Activated CD4-positive, alpha-beta memory T cell treated with anti-CD3 and anti-CD28 coated beads, Interleukin-2, amount 10 ng/mL, durations not matched to agents 7 days and 5 days (primary cell): ENCODE results near the gene PUM1. TPM values are rescaled to one million over a fixed set of nuclear protein-coding genes. Genes with fewer than 3 reads are reported as not detected.
"Not testable (repeated sequence)": the region's sequence is repeated elsewhere in the genome, so short reads cannot be mapped to it uniquely, and the experiment has no call there.

Experiments used
- CTCF ChIA-PET: fragments of 350-600 bp; sonication (Branson Sonifier 250); formaldehyde crosslinking; loops from one replicate; lab custom pipeline; 2021; ENCODE audit warnings: antibody characterized with exemption, inconsistent platforms; lab: Charles Lee
- POLR2A ChIA-PET: fragments of 350-600 bp; sonication (Branson Sonifier 250); formaldehyde crosslinking; loops from one replicate; lab custom pipeline; 2021; ENCODE audit warnings: antibody characterized with exemption; lab: Charles Lee
- DNase-seq: peaks from one replicate; pipeline ENCODE4 v3.0.0-alpha.2; 2020
- H3K27ac Mint-ChIP-seq: one replicate; pipeline ENCODE4 v1.8.0; 2021; ENCODE audit warnings: mild to moderate bottlenecking, mixed read lengths
- H3K27me3 Mint-ChIP-seq: one replicate; pipeline ENCODE4 v1.8.0; 2021; ENCODE audit warnings: mixed read lengths
- H3K36me3 Mint-ChIP-seq: one replicate; pipeline ENCODE4 v1.8.0; 2021; ENCODE audit warnings: low read depth, mixed read lengths
- H3K4me1 Mint-ChIP-seq: one replicate; pipeline ENCODE4 v1.8.0; 2021; ENCODE audit warnings: mixed read lengths
- H3K4me3 Mint-ChIP-seq: one replicate; pipeline ENCODE4 v1.8.0; 2021; ENCODE audit warnings: mild to moderate bottlenecking, mixed read lengths
- H3K9me3 Mint-ChIP-seq: one replicate; pipeline ENCODE4 v1.8.0; 2021; ENCODE audit warnings: mixed read lengths
- total RNA-seq, 2 experiments: library from RNA; stranded (reverse); gene quantifications; one replicate each; pipeline ENCODE4 v1.2.3, GENCODE V29; 2021

Gene PUM1
- total RNA-seq, 2 experiments from 2014 or later, result 86.8 to 87.4 TPM

- H3K4me3 Mint-ChIP-seq, result no peak overlapping the region
- ChIA-PET POLR2A (interaction anchor here (0.5 kb wide), 1 partner anchor 9 kb away, joined by 3 read pairs; no protein-coding TSS in a partner anchor), CTCF (interaction anchor here (0.6 kb wide), 1 partner anchor 45 kb away, joined by 4 read pairs; no protein-coding TSS in a partner anchor)
- H3K4me1 Mint-ChIP-seq, result peaks cover 3% of the 10 kb centered on the region
- no peak overlapping the region for H3K27ac Mint-ChIP-seq
- H3K27me3 Mint-ChIP-seq, result no peaks in the 10 kb centered on the region
- H3K36me3 Mint-ChIP-seq, result peaks cover 70% of the 10 kb centered on the region
- no peak for DNase-seq
- H3K9me3 Mint-ChIP-seq, result no peaks in the 10 kb centered on the region
These were observed 100.8 kb downstream of the PUM1 start for GRCh38 chr1:30964706-30965105.

DNA sequence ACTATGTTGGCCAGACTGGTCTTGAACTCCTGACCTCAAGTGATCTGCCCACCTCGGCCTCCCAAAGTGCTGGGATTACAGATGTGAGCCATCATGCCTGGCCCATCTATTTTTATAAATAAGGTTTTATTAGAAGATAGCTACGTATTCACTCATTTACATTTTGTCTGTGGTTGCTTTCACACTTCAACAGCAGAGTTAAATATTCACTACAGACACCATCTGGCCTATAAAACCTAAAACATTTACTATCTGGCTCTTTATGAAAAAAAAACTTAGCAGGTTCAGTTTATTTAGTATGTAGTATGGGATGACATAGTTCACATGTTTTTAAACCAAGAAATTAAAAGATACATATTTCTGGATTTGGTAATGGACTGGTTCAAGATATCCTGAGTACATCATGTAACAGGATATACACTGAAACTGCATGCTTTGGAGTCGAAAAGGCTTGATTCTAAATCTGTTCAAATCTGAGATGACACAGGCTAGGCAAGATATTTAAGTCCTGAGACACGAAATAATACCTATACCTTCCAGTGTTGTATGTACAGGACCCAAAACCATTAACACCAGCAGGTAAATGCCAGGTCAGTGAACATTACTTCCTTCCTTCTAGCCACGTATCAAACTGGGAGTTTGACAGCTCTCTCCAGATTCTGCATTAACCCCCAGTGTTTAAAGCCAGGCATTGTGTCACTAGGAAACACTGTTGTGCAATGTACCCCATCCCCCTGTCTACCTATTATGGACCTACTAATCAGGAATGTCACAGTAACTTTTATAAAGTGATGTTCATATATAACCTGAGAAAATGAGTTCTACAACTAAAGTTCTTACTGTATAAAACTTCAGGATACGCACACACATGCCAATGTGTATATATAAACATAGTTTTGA is 102.7 kb downstream of the PUM1 start:
- ChIA-PET POLR2A (no interaction called here), CTCF (no interaction called here)
- Mint-ChIP-seq H3K36me3 (peaks cover 71% of the 10 kb centered on the region), H3K27ac (no peak overlapping the region), H3K9me3 (no peaks in the 10 kb centered on the region), H3K4me1 (peaks cover 11% of the 10 kb centered on the region), H3K27me3 (no peaks in the 10 kb centered on the region), H3K4me3 (no peak overlapping the region)
- no peak for DNase-seq

DNA sequence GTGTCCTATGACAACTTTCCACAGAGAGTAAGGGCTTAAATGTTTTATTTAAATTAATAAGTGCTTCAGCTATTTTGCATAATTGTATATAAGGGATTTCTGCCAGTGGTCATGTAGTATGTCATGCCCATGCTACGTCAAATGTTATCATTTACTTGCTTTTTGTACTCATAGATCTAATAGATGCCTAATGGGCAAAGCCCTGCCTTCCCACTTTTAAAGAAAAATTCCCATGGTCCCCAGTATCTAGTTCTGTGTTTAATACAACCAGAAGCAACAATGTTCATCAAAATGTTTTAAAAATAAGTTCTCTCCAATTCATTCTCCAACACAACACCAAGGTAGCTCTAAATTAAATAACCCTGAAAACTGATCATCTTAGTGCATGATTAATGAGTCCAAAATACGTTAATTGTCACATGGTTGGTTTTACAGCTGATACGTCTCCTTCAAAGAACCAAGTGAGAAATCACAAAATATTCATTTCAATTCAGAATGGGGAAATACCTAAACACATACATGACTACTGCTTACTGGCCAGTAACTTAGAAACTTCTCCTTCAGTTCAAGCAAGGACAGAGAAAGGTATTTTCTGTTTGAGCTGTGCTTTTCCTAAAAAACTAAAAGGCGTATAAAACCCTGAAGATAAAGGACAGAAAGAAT is 107.8 kb downstream of the PUM1 start:
- Mint-ChIP-seq H3K27ac (peak overlapping the region; percentile 23), H3K4me1 (peaks cover 17% of the 10 kb centered on the region), H3K27me3 (no peaks in the 10 kb centered on the region), H3K36me3 (peaks cover 68% of the 10 kb centered on the region), H3K4me3 (no peak overlapping the region), H3K9me3 (no peaks in the 10 kb centered on the region)
- no peak for DNase-seq
- CTCF ChIA-PET, result no interaction called here
- POLR2A ChIA-PET, result no interaction called here

- ChIA-PET CTCF (interaction anchor here (0.7 kb wide), 1 partner anchor 66 kb away, joined by 3 read pairs; no protein-coding TSS in a partner anchor), POLR2A (no interaction called here)
- Mint-ChIP-seq H3K4me3 (no peak overlapping the region), H3K27me3 (no peaks in the 10 kb centered on the region), H3K9me3 (no peaks in the 10 kb centered on the region), H3K36me3 (peaks cover 77% of the 10 kb centered on the region), H3K27ac (no peak overlapping the region), H3K4me1 (peaks cover 21% of the 10 kb centered on the region)
- DNase-seq, result no peak
These were observed 110.0 kb downstream of the PUM1 start for GRCh38 chr1:30955448-30956015.

- Mint-ChIP-seq H3K27ac (no peak overlapping the region), H3K36me3 (peaks cover 78% of the 10 kb centered on the region), H3K27me3 (no peaks in the 10 kb centered on the region), H3K9me3 (no peaks in the 10 kb centered on the region), H3K4me1 (peaks cover 15% of the 10 kb centered on the region), H3K4me3 (no peak overlapping the region)
- ChIA-PET CTCF (no interaction called here), POLR2A (no interaction called here)
- no peak for DNase-seq
These were observed 111.8 kb downstream of the PUM1 start for GRCh38 chr1:30953685-30954084.

GRCh38 chr1:30952098-30952497 is 113.4 kb downstream of the PUM1 start:
- ChIA-PET POLR2A (interaction anchor here (0.6 kb wide), 1 partner anchor 410 kb away, joined by 3 read pairs; no protein-coding TSS in a partner anchor), CTCF (no interaction called here)
- H3K4me1 Mint-ChIP-seq, result peaks cover 7% of the 10 kb centered on the region
- DNase-seq, result no peak
- H3K27ac Mint-ChIP-seq, result no peak overlapping the region
- no peaks in the 10 kb centered on the region for H3K27me3 Mint-ChIP-seq
- no peaks in the 10 kb centered on the region for H3K9me3 Mint-ChIP-seq
- H3K36me3 Mint-ChIP-seq, result peaks cover 74% of the 10 kb centered on the region
- no peak overlapping the region for H3K4me3 Mint-ChIP-seq

GRCh38 chr1:30950700-30951099 is 114.8 kb downstream of the PUM1 start:
- no peaks in the 10 kb centered on the region for H3K27me3 Mint-ChIP-seq

DNA sequence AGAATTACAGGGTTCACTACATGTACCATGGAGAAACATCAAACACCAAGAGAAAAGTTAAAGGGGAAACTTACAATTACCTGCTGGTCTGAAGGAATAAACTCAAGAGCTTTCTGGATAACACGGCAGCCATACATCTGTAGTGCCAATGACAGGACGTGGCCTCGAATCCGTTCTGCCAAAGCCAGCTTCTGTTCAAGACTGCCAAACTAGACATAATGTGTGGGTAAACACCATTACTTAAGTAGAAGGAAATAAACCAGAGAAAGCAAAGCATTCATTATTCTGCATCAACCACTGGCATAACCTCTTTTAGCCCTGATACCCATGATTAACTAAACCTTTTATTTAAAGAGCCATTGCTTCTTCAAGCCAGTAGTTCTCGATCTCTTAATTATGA is 115.5 kb downstream of the PUM1 start:
- peaks cover 74% of the 10 kb centered on the region for H3K36me3 Mint-ChIP-seq
- DNase-seq, result no peak
- no peak overlapping the region for H3K4me3 Mint-ChIP-seq
- H3K27me3 Mint-ChIP-seq, result no peaks in the 10 kb centered on the region
- CTCF ChIA-PET, result no interaction called here
- H3K9me3 Mint-ChIP-seq, result no peaks in the 10 kb centered on the region
- H3K27ac Mint-ChIP-seq, result no peak overlapping the region
- POLR2A ChIA-PET, result no interaction called here
- peaks cover 7% of the 10 kb centered on the region for H3K4me1 Mint-ChIP-seq

More at GRCh38 chr1:30950700-30951099, 114.8 kb downstream of the PUM1 start:
- Mint-ChIP-seq H3K36me3 (peaks cover 70% of the 10 kb centered on the region), H3K27ac (no peak overlapping the region), H3K4me3 (no peak overlapping the region), H3K4me1 (peaks cover 7% of the 10 kb centered on the region), H3K9me3 (no peaks in the 10 kb centered on the region)
- CTCF ChIA-PET, result no interaction called here
- POLR2A ChIA-PET, result no interaction called here
- DNase-seq, result no peak

GRCh38 chr1:30949487-30949838 is 116.1 kb downstream of the PUM1 start:
- DNase-seq, H3K4me3 Mint-ChIP-seq, H3K4me1 Mint-ChIP-seq, CTCF ChIA-PET, POLR2A ChIA-PET, H3K27ac Mint-ChIP-seq, H3K27me3 Mint-ChIP-seq, H3K9me3 Mint-ChIP-seq: not testable (repeated sequence)
- H3K36me3 Mint-ChIP-seq, result peaks cover 75% of the 10 kb centered on the region

DNA sequence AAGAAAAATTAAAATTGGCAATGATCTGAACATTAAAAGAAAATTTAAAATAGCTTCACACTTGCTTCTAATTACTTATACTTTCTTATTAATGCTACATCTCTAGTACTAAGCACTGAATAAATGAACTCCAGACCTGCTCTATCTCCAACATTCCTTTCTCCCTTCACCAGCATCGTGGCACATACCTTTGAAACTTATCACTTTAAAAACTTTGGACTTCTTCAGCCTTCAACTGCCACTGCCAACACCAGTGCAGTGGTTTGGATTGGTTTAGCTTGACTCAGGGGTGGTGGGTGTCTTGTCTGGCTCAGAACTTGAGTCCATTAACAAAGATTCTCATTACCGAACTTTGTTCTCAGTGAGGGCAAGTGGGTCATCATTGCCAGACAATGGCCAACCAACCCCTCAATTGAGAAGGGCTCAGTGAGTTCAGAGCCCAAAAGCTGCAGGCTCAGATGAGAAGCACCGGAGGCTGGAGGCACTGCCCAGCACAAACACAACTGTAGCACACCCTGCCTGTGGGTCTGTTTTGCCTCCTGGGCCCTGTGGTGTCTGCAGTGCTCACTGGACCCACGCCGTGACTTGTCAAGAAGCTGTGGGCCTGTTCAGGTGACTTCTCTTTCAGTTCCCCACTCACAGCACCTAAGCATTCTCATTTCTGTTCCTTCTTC is 116.6 kb downstream of the PUM1 start:
- H3K9me3 Mint-ChIP-seq, H3K4me3 Mint-ChIP-seq, H3K27ac Mint-ChIP-seq, H3K4me1 Mint-ChIP-seq, CTCF ChIA-PET, DNase-seq, POLR2A ChIA-PET, H3K27me3 Mint-ChIP-seq: not testable (repeated sequence)
- H3K36me3 Mint-ChIP-seq, result peaks cover 76% of the 10 kb centered on the region

GRCh38 chr1:30948278-30948677 is 117.2 kb downstream of the PUM1 start:
- Mint-ChIP-seq H3K36me3 (peaks cover 75% of the 10 kb centered on the region), H3K4me1 (peaks cover 7% of the 10 kb centered on the region), H3K4me3 (no peak overlapping the region), H3K9me3 (no peaks in the 10 kb centered on the region), H3K27ac (no peak overlapping the region), H3K27me3 (no peaks in the 10 kb centered on the region)
- CTCF ChIA-PET, result no interaction called here
- POLR2A ChIA-PET, result no interaction called here
- DNase-seq, result no peak

GRCh38 chr1:30947212-30947611 is 118.3 kb downstream of the PUM1 start:
- H3K27me3 Mint-ChIP-seq, result no peaks in the 10 kb centered on the region
- CTCF ChIA-PET, result no interaction called here
- no peak overlapping the region for H3K27ac Mint-ChIP-seq
- no peak for DNase-seq
- peaks cover 1% of the 10 kb centered on the region for H3K4me1 Mint-ChIP-seq
- POLR2A ChIA-PET, result no interaction called here
- no peak overlapping the region for H3K4me3 Mint-ChIP-seq
- peaks cover 73% of the 10 kb centered on the region for H3K36me3 Mint-ChIP-seq
- no peaks in the 10 kb centered on the region for H3K9me3 Mint-ChIP-seq
